Measurements from ENCODE around the gene PRICKLE3.

Gene PRICKLE3

DNA sequence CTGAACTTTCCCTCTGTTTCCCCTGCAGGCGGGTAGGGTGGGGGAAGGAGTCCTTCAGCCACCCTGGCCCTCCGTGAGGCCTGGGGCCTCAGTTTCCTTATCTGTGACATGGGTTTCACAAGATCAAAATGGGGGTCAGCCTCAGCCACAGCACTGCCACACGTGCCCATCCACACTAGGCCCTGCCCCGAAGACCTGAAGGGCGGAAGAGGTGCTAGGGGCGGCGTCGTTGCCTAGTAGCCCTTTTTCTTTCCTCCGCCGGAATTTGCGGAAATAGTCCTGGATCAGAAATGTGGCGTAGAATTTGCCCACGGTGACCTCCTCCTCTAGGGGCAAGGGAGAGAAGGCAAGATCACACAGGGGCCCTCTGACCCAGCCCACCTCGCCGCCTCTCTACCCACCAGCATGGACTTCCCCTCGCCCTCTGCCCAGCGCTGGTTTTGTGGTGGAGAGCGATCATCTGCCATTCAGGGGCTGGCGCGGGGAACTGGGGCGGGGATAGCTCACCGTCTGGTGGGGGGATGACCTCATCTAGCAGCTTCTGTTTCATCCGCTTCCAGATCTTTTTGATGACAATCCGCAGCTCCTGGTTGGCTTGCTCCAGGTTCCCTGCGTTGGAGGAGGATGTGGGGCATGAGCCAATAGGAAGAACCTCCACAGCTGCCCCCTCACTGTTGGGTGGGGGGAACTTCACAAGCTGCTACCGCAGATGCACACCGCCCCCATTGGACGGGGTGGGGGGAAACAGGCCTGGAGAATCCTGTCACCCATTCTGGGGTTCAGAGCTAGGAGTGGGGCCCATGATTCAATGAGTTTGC, 23.5 kb upstream of the PRICKLE3 start:
- no peak for TF ChIP-seq CTCF (IDR thresholded peaks at IDR 0.05; ENCODE audit: low read depth, low read length, missing control alignments)
- no peak for DNase-seq (ENCODE audit: low read depth)
- no peak overlapping the region for H3K4me3 ChIP-seq (ENCODE audit: low read depth, low read length)

DNA sequence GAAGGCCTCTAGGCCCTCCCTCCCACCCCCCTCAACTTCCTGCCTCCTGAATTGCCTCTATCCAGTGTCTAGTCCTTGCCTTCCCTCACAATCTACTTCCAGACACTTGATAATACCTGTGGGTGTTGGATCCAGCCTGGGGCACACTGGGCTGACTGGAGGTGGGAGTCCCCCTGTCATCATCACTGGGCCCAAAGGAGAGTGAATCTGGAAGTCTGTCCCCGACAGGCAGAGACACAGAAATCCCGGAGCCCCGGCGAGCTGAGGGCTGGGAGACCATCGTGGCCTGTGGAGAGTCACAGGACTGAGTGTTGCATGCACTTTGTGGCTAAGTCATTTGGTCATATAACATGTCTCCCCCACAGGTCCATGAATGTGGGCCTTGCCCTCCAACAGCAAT, 22.2 kb upstream of the PRICKLE3 start:
- no peak for DNase-seq (ENCODE audit: low read depth)
- TF ChIP-seq CTCF (IDR thresholded peaks at IDR 0.05; ENCODE audit: low read depth, low read length, missing control alignments): no peak
- H3K4me3 ChIP-seq (ENCODE audit: low read depth, low read length): no peak overlapping the region

DNA sequence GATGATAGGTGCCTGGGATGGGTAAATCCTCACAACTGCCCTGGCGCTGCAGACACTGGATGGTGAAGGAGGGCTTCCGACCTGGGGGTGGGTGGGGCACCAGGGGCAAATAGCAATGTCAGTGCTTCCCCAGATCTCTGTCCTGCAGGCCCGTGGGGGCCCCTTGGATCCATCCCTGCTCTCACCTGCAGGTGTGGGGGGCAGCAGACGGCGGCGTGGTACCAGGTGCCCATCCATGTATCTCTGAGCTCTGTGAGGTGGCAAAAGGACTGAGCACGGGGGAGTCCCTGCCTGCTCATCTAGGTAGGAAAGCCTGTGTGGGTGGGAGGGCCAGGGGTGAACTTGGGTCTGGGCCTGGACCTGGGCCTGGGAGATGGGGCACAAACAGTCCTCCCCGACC, 20.4 kb upstream of the PRICKLE3 start:
- DNase-seq (ENCODE audit: low read depth): no peak
- H3K4me3 ChIP-seq (ENCODE audit: low read depth, low read length): no peak overlapping the region
- no peak for TF ChIP-seq CTCF (IDR thresholded peaks at IDR 0.05; ENCODE audit: low read depth, low read length, missing control alignments)

GRCh38 chrX:49205443-49205842, 19.3 kb upstream of the PRICKLE3 start:
- no peak for DNase-seq (ENCODE audit: low read depth)
- H3K4me3 ChIP-seq (ENCODE audit: low read depth, low read length): no peak overlapping the region
- no peak for TF ChIP-seq CTCF (IDR thresholded peaks at IDR 0.05; ENCODE audit: low read depth, low read length, missing control alignments)

GRCh38 chrX:49204709-49205108, 18.5 kb upstream of the PRICKLE3 start:
- DNase-seq (ENCODE audit: low read depth): no peak
- no peak for TF ChIP-seq CTCF (IDR thresholded peaks at IDR 0.05; ENCODE audit: low read depth, low read length, missing control alignments)
- no peak overlapping the region for H3K4me3 ChIP-seq (ENCODE audit: low read depth, low read length)

DNA sequence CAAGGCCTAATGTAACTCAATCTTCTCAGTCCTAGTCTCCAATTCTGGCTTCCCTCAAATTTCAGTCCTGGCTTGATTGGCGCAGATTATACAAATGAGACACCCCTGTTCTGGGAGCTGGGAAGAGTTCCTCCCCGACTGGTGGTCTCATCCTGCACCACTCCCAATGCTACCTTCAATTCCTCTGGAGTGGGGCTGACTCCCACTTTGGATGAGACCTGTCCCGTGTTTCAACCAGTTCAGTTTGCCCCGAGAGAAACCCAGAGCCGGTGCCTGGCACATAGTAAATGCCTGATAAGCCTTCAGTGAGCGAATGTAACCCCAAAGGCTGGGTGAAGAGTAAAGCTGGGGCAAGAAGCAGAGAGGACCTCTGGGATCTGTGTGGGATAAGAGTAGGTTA, 17.8 kb upstream of the PRICKLE3 start:
- no peak overlapping the region for H3K4me3 ChIP-seq (ENCODE audit: low read depth, low read length)
- DNase-seq (ENCODE audit: low read depth): no peak
- no peak for TF ChIP-seq CTCF (IDR thresholded peaks at IDR 0.05; ENCODE audit: low read depth, low read length, missing control alignments)

DNA sequence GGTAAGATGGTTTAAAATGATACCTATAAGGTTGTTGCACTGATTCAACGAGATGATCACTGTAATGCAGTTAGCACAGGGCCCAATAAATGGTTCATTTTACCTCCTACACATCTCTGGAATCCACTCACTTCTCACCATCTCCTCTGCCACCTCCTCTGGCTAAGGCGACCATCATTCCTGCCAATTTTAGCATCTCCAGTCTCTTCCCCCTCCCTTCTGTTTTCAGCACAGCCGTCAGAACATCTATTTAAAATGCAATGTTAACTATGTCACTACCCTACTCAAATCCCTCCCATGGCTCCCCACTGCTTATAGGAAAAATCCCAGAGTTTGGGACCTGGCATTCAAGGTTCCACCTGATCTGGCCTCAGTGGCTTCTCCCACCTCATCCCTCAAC, 17.4 kb upstream of the PRICKLE3 start:
- TF ChIP-seq CTCF (IDR thresholded peaks at IDR 0.05; ENCODE audit: low read depth, low read length, missing control alignments): no peak
- no peak for DNase-seq (ENCODE audit: low read depth)
- H3K4me3 ChIP-seq (ENCODE audit: low read depth, low read length): no peak overlapping the region
